GOT3 (cell line): ENCODE measurements around the gene RALGAPA2.

Source experiments
- DNase-seq: peaks from one replicate; lab custom pipeline; 2025; ENCODE audit warnings: mixed read lengths; lab: John Stamatoyannopoulos, UW

Gene RALGAPA2

DNA sequence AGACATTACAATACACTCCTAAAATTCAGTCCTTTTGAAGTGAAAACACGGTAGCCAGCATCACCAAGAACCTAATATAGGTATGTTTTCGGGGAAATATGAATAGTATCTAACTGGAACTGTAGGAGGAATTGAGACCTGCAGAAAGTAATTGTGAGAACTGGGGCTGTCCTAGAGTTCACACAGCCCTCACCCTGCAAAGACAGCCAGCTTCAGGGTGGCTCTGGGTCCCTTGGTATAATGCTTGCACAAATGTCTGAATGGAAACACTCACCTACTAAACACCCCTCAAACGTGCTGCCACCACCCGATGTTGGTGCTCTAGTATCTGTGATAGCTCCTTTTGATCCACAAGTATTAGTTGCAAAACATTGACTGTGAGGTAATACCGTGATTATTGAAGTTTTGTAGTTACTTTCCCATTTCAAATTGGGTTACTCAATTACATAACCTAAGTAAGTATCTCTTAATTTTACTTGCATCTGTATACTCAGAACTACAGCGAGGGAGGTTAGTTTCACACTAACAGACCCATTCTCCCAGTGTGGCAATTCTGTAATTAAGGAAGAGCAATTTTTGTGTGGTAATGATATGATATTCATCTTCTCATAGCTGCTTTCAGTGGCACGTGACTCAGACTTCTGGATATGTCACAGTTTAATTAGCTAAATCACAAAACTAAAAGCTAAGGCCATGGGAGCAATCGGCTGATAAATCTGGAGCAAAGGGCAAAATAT lies 215.0 kb downstream of the RALGAPA2 start:
- no peak for DNase-seq

DNA sequence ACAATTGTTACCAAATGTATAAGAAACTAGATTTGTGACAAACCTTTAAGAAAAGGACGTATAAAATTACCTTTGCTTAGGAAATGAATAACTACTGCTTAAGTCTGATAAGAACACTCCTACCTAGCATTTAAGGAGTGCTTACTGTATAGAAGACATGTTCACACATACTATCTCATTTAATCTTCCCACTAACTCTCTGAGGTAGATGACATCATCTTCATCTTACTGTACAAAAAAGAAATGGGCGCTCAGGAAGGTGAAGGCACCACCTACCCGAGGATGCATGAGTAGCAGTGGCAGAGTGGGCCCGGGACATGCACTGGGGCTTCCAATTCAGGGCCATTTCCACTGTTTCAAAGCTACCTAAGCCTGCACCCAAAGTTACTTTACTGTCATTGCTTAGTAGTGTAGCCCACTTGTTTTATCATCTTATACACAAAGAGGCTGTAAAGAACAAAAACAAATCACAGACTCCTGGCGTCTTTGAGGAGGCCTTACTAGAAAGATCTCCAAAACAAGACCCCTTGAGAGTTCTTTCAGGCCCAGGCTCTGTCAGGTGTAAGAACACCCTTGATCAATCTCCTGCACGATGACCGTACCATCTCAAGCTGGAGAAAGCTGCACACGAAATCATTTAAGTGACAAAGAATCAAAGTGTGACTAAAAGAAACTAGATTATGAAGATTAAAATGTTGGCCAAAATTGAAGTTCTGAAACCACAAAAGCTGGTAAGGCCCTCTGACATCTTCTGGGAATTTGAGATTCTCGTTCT lies 216.5 kb downstream of the RALGAPA2 start:
- DNase-seq, result no peak

DNA sequence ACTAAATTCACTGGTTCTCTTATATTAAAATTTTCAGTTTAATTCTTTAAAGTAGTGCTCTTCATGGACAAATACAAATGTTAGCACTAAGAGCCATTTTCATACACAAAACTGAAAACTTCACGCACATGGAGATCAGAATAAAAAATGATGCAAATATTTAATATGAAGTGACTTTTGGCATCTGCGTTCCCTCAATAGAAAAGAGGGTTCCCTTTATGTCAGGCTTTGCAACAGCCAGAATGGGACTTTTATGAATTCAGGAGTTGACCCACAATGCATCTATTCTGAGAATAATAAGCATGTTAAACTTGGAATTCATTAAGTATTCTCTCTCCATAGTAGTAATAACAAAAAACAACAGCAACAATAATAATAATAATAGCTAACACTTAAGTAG lies 218.7 kb downstream of the RALGAPA2 start:
- DNase-seq, result no peak

DNA sequence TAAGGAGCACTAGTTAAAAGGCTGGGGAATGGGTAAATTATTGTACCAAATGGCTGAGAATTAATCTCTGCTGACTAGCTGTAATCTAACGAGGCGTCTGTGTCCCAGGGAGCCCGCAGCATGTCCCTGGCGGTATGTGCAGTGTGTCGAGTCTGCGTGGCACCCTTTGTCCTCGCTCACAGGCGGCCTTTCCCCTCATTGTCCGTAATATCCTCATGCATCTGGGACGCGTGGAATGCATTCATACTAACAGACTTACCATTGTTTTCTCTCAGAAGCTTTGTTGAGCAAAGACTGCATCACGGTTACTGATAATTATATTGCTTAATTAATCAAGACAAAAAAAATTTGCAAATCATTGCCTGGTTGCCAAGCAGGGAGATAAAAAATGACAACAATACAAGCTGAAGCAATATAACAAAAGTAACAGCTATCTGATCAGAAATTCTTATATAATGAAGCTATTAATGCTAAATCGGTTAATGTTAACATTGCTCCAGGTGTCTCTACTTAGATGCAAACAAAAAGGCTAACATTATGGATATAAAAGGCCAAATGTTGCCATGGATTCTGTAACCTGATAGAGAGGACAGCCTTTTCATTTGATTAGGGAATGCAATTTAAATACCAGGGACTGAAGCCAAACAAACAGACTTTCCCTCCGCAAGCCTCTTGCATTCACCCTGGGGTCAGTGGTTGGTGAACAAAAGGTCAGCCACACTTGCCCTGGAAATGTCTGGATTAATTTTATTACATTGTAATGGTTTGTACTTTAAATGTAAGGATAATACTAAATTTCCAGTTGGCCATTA lies 219.7 kb downstream of the RALGAPA2 start:
- DNase-seq, result no peak

GRCh38 chr20:20491784-20492264 lies 220.6 kb downstream of the RALGAPA2 start:
- no peak for DNase-seq

DNA sequence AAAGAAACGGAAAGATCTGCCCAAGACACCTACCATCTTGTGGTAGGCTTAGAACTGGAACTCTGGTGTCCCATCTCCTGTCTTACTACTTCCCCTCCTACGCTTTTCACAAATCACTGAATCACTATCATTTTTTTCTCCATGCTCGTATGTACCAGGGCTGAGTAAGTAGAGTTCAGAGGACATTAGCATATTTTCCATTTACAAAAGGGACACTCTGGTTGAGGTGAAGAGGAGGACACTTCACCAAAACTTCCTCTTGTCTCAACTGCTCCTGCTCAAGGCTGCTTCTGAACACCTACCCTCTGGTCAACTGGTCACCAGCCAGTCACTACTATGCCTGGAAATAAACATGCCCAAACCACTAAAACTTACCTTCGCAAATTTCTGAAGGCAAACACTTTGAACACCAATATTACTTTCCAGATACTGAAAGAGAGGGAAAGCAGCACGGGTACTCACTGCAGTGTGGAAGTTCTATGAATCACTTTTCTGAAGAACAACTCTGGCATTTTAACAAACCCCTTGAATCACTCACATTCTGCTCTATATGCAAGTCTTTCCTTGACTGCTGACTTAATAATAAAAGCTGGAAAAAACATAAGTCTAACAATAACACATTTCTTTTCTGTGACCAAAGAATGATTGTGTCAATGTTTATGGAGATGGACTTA lies 221.2 kb downstream of the RALGAPA2 start:
- no peak for DNase-seq

DNA sequence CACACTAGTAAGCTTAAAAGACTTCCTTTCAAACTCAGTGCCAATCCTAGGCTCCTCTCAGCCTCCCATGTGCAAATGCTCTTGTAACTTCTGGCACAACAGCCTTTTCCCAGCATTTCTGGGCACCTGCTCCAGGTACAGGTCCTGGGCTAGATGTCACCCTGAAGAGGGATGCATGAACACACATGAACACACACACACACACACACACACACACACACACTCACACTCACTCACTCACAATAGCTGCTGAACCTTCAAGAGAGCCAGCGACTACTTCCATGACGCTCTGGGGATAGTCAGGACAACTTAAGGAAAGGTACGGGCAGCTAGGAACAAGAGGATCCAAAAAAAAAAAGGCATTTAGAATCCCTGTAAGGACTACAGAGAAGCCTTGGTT lies 221.8 kb downstream of the RALGAPA2 start:
- DNase-seq, result no peak

DNA sequence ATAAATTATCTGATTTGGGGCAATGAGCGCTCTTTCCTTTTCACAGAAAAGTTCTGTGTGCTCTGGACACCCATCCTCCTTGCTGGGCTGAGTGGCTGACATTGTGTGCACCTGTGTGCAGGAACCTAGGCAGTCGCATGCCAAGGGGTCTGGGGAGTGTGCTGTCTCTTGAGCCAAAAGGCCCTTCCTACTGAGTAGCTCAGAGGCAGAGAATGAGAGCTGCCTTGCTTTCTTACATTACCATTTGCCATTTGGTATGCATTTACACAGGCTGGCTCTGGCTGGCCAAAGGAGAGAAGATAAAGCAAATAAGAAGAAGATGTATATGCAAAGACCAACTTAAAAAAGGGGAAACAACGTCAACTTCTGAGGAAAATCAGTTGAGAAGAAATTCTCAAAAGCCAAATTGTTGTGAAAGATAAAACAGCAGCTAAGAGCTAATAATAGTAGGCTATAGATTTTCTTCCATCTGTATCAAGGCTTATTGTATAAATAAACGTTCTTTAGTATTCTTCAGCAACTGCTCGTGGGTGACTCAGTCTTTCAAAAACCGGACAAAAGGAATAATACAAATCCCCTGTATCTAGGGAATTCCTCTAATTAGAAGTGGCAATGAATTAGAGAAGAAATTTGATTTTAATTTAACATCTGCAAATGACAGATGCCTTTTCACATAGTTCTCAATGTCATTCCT lies 222.6 kb downstream of the RALGAPA2 start:
- no peak for DNase-seq

- no peak for DNase-seq
These were observed 223.4 kb downstream of the RALGAPA2 start for GRCh38 chr20:20489054-20489453.

GRCh38 chr20:20488388-20488787 lies 224.1 kb downstream of the RALGAPA2 start:
- DNase-seq, result no peak

GRCh38 chr20:20487811-20488210 lies 224.6 kb downstream of the RALGAPA2 start:
- DNase-seq, result no peak

DNA sequence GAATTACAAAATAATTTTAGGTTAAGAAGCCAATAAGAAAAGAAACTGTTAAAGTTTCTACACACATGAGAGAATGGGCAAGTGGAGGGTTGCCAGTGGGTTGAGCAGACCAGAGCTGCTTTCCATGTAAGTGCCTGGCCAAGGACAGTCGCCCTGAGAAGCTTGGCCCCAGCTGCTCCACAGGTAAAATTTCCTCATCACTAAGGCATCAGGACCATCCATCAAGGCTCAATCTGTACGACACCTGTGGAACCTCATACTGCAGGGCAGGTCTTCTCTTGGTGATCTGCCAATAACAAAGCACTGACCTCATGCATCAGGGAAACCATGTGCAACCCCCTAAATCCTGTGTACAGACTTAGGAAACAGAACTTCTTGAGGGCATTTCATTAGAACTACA lies 229.1 kb downstream of the RALGAPA2 start:
- DNase-seq, result no peak

GRCh38 chr20:20482453-20482852 lies 230.0 kb downstream of the RALGAPA2 start:
- DNase-seq, result no peak

DNA sequence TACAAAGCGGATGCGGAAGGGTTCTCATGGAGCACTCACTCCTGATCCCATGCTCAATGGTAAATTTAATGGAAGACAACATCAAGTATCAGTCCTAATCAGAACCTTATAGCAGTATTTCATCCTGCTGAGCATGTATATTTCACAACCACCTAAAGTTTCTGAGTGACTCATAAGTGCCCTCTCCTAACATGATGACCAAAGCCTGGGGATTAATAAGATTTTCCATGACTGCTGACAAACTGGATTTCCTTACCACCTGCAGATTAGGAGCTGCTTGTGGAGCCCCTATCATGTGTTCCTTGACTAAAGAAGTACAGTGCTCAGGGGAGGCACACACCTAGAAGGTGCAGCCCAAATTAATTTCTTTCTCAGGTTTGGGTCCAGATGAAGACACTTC lies 231.8 kb downstream of the RALGAPA2 start:
- no peak for DNase-seq

DNA sequence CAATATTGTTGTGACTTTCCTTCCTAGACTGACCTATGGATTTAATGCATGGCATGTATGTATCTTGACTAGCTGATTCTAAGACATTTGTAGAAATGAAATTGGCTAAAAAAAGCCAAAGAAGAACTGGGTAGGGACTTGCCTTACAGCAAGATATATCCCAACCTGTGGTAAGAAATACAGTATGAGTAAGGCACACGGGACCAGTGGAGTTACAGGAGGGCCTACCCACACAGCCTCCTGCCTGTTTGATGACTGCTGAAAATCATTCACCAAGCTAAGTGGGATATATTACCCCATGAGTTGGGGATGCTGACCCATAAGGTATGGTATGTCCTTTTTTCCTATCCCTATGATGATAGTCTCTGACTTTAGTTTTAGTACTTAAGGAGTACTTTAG lies 232.3 kb downstream of the RALGAPA2 start:
- no peak for DNase-seq

DNA sequence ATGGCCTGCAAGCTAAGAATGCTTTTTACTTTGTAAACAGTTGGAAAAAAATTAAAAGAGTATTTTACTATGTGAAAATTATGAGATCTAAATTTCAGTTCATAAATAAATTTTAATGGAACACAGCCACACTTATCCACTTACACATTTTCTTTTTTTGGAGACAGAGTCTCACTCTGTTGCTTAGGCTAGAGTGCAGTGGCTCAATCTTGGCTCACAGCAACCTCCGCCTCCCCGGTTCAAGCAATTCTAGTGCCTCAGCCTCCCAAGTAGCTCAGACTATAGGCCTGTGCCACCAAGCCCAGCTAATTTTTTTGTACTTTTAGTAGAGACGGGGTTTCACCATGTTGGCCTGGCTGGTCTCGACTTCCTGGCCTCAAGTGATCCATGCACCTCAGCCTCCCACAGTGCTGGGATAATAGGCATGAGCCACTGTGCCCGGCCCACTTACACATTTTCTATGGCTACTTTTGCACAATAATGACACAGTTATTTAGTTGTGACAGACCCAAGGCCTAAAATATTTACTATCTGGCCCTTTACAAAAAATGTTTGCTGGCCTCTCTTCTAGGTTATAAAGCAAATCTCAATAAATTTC lies 234.9 kb downstream of the RALGAPA2 start:
- DNase-seq, result no peak

DNA sequence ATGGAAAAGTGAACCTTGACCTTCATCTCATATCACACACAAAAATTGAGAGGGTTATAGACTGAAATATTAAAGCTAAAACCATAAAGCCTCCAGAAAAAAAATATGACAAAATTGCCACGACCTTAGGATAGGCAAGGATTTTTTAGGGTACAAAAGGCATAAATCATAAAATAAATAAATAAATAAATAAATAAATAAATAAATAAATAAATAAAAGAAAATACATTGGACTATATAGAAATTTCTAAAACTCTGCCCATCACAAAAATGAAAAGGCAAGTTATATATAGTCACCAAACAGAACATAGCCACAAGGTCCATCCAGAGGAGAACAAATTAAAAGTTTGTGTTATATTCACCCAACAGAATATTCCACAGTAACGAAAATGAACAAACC lies 235.9 kb downstream of the RALGAPA2 start:
- no peak for DNase-seq

GRCh38 chr20:20473657-20474056 lies 238.8 kb downstream of the RALGAPA2 start:
- no peak for DNase-seq

DNA sequence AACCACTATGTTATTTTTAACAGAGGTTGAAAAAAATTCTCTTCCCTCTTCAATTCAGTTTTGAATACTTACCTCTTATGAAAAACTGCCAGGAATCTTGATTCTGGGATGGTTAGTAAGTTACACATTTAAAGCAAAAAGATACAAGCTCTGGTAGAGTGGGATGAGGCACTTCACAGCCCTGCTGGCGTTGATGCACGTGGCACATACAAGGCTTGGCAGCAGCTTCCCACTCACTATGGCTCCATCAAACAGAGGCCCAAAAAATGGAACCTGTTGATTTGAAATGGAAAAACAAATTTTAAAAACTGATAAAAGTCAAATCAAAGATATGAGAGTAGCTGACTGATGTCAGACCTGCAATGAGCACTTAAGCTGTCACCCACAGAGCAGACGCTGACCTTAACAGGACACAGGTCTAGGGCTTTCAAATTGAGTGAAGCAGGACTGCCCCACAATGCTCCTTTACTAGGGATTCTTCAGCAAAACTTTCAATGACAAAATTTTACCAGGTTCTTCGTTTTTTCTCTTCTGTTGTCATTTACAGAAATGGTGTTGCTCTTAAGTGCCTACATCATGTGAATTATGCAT lies 239.7 kb downstream of the RALGAPA2 start:
- DNase-seq, result no peak

GRCh38 chr20:20466341-20466879 lies 246.0 kb downstream of the RALGAPA2 start:
- no peak for DNase-seq
